ENCODE results near the gene SLC25A17.

DNA sequence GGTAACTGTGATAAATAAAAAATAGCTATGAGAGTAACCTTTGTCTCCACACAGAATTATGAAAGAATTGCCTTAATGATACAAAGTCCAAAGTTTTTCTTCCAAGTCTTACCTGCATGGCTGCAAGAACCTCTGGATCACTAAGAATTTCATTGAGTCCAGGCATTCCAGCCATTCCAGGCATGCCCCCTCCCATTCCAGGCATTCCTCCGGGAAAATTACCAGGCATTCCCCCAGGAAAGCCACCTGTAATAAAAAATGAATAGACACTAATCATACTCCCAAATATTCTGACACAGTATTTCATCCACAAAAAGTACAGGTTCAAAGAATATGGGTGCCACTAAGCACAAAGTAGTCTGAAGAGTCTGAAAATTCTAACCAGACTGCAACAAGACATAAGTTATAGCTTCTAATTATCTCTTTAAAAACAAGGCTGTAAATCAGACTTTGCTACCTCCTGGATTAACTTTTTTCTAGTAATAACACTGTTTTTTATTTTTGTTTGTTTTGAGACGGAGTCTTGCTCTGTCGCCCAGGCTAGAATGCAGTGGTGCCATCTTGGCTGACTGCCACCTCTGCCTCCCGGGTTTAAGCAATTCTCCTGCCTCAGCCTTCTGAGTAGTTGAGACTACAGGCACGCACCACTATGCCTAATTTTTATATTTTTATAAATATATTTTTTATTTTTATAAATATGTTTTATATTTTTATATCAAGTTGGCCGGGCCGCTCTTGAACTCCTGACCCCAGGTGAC lies 8.0 kb upstream of the SLC25A17 start:
- 0 out of 2 replicates have a peak, but pooled peaks have one; percentile 16 for TF ChIP-seq EP300 (IDR thresholded peaks at IDR 0.05; ENCODE audit: borderline replicate concordance)
- no peak for TF ChIP-seq FOXM1 (IDR thresholded peaks at IDR 0.05; ENCODE audit: borderline replicate concordance, low read depth)
- TF ChIP-seq, protein P1, sequence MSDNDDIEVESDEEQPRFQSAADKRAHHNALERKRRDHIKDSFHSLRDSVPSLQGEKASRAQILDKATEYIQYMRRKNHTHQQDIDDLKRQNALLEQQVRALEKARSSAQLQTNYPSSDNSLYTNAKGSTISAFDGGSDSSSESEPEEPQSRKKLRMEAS (IDR thresholded peaks at IDR 0.05), result no peak
- no peak for TF ChIP-seq EGR1 (IDR thresholded peaks at IDR 0.05)
- no peak for TF ChIP-seq CREB1 (IDR thresholded peaks at IDR 0.05; ENCODE audit: low read depth)
- no peak for TF ChIP-seq RAD21 (IDR thresholded peaks at IDR 0.05; ENCODE audit: low read depth)
- no peak for TF ChIP-seq CEBPB (IDR thresholded peaks at IDR 0.05)
- TF ChIP-seq, protein P2, sequence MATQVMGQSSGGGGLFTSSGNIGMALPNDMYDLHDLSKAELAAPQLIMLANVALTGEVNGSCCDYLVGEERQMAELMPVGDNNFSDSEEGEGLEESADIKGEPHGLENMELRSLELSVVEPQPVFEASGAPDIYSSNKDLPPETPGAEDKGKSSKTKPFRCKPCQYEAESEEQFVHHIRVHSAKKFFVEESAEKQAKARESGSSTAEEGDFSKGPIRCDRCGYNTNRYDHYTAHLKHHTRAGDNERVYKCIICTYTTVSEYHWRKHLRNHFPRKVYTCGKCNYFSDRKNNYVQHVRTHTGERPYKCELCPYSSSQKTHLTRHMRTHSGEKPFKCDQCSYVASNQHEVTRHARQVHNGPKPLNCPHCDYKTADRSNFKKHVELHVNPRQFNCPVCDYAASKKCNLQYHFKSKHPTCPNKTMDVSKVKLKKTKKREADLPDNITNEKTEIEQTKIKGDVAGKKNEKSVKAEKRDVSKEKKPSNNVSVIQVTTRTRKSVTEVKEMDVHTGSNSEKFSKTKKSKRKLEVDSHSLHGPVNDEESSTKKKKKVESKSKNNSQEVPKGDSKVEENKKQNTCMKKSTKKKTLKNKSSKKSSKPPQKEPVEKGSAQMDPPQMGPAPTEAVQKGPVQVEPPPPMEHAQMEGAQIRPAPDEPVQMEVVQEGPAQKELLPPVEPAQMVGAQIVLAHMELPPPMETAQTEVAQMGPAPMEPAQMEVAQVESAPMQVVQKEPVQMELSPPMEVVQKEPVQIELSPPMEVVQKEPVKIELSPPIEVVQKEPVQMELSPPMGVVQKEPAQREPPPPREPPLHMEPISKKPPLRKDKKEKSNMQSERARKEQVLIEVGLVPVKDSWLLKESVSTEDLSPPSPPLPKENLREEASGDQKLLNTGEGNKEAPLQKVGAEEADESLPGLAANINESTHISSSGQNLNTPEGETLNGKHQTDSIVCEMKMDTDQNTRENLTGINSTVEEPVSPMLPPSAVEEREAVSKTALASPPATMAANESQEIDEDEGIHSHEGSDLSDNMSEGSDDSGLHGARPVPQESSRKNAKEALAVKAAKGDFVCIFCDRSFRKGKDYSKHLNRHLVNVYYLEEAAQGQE (IDR thresholded peaks at IDR 0.05; ENCODE audit: low read depth), result no peak
- no peak for TF ChIP-seq TAF1 (IDR thresholded peaks at IDR 0.05; ENCODE audit: low read depth)

All from Ishikawa (cell line).